Vagina (tissue), 2 donors: ENCODE data around the gene CD177. TPM values are rescaled to one million over a fixed set of nuclear protein-coding genes. Genes with fewer than 3 reads are reported as not detected.
"Not testable (repeated sequence)": the region's sequence is repeated elsewhere in the genome, so short reads cannot be mapped to it uniquely, and the experiment has no call there.

Experiments
- DNase-seq, 2 donors: peaks; one replicate each; pipeline ENCODE4 v3.0.0-alpha.2; 2017; ENCODE audit errors: extremely low spot score in 2 of 2
- H3K27ac ChIP-seq: fragments of 200-600 bp; sonication (generic); one replicate; pipeline ENCODE4 v1.5.1; 2019
- H3K27me3 ChIP-seq: fragments of 200-600 bp; sonication (generic); one replicate; pipeline ENCODE4 v1.5.1; 2019
- H3K36me3 ChIP-seq, 2 donors: fragments of 200-600 bp; sonication (generic); one replicate each; pipeline ENCODE4 v1.5.1; 2017 to 2019
- H3K4me1 ChIP-seq: fragments of 200-600 bp; sonication (generic); one replicate; pipeline ENCODE4 v1.5.1; 2019
- H3K4me3 ChIP-seq, 2 donors: fragments of 200-600 bp; sonication (generic); 1 replicate in 1 of 2; 2 replicates in 1 of 2; pipeline ENCODE4 v1.5.1; 2016 to 2019
- H3K9me3 ChIP-seq: fragments of 200-600 bp; sonication (generic); one replicate; pipeline ENCODE4 v1.5.1; 2019
- CTCF ChIP-seq, 3 experiments: fragments of 450-650 bp in 2 of 3; fragments of 200-600 bp in 1 of 3; sonication (generic) in 1 of 3; IDR thresholded peaks; one replicate each; pipeline ENCODE4 v1.5.1; 2017 to 2019; ENCODE audit warnings: antibody characterized with exemption in 3 of 3, mild to moderate bottlenecking in 2 of 3, moderate library complexity in 2 of 3
- POLR2A ChIP-seq, 2 donors: fragments of 450-650 bp; IDR thresholded peaks; one replicate each; pipeline ENCODE4 v1.6.1; 2017; ENCODE audit warnings: antibody characterized with exemption in 2 of 2, mild to moderate bottlenecking in 2 of 2, moderate library complexity in 2 of 2
- POLR2AphosphoS5 ChIP-seq, 2 donors: sonication (generic); formaldehyde crosslinking; IDR thresholded peaks; one replicate each; pipeline ENCODE4 v1.9.0; 2017; ENCODE audit warnings: antibody characterized with exemption in 2 of 2, mild to moderate bottlenecking in 2 of 2, low read depth in 1 of 2; ENCODE audit not compliant: insufficient read depth in 1 of 2
- intact Hi-C: fragments of 100-400 bp; cut with DNase I; formaldehyde crosslinking; loops from one replicate; pipeline ENCODE4 v1.15.1; 2023
- total RNA-seq: library from RNA; depleted of rRNA; stranded (reverse); fragments of >200 nt; gene quantifications from one replicate; pipeline ENCODE4 v1.2.3, GENCODE V29; 2016

The CD177 gene
- total RNA-seq, 1 donor from 2014 or later, result not detected

- TF ChIP-seq POLR2A (IDR thresholded peaks at IDR 0.05) (no peak), CTCF (IDR thresholded peaks at IDR 0.05) (no peak), POLR2AphosphoS5 (IDR thresholded peaks at IDR 0.05; ENCODE audit: insufficient read depth in 1 of 2, low read depth in 1 of 2) (no peak)
- H3K27me3 ChIP-seq, result no peaks in the 10 kb centered on the region
- H3K27ac ChIP-seq, result no peak overlapping the region
- no peaks in the 10 kb centered on the region for H3K9me3 ChIP-seq
- H3K36me3 ChIP-seq, result no peaks in the 10 kb centered on the region
- intact Hi-C loops, result no loop called here
- no peak overlapping the region for H3K4me3 ChIP-seq
- no peak for DNase-seq
- no peaks in the 10 kb centered on the region for H3K4me1 ChIP-seq
Observed at GRCh38 chr19:43329989-43330388, 23.5 kb upstream of the CD177 start.

GRCh38 chr19:43330726-43331434, 22.6 kb upstream of the CD177 start:
- H3K27ac ChIP-seq, result no peak overlapping the region
- H3K9me3 ChIP-seq, result no peaks in the 10 kb centered on the region
- intact Hi-C loops, result no loop called here
- H3K27me3 ChIP-seq, result no peaks in the 10 kb centered on the region
- H3K4me1 ChIP-seq, result no peaks in the 10 kb centered on the region
- no peak overlapping the region for H3K4me3 ChIP-seq
- no peak for DNase-seq
- TF ChIP-seq CTCF (IDR thresholded peaks at IDR 0.05), result no peak
- H3K36me3 ChIP-seq, result no peaks in the 10 kb centered on the region

GRCh38 chr19:43331435-43332010, 22.0 kb upstream of the CD177 start:
- no peak overlapping the region for H3K4me3 ChIP-seq
- H3K27me3 ChIP-seq, result no peaks in the 10 kb centered on the region
- no peaks in the 10 kb centered on the region for H3K4me1 ChIP-seq
- no peak for DNase-seq
- no peaks in the 10 kb centered on the region for H3K36me3 ChIP-seq
- intact Hi-C loops, result no loop called here
- TF ChIP-seq POLR2AphosphoS5 (IDR thresholded peaks at IDR 0.05; ENCODE audit: insufficient read depth in 1 of 2, low read depth in 1 of 2) (no peak), CTCF (IDR thresholded peaks at IDR 0.05) (no peak), POLR2A (IDR thresholded peaks at IDR 0.05) (no peak)
- H3K27ac ChIP-seq, result no peak overlapping the region
- no peaks in the 10 kb centered on the region for H3K9me3 ChIP-seq

- H3K27me3 ChIP-seq, result no peaks in the 10 kb centered on the region
- no peak for DNase-seq
- TF ChIP-seq CTCF (IDR thresholded peaks at IDR 0.05) (no peak), POLR2A (IDR thresholded peaks at IDR 0.05) (no peak), POLR2AphosphoS5 (IDR thresholded peaks at IDR 0.05; ENCODE audit: insufficient read depth in 1 of 2, low read depth in 1 of 2) (no peak)
- intact Hi-C loops, result no loop called here
- no peaks in the 10 kb centered on the region for H3K9me3 ChIP-seq
- no peak overlapping the region for H3K27ac ChIP-seq
- H3K36me3 ChIP-seq, result no peaks in the 10 kb centered on the region
- no peak overlapping the region for H3K4me3 ChIP-seq
- H3K4me1 ChIP-seq, result no peaks in the 10 kb centered on the region
Observed at GRCh38 chr19:43332058-43332922, 21.2 kb upstream of the CD177 start.

- not testable (repeated sequence) for DNase-seq, H3K36me3 ChIP-seq, H3K4me3 ChIP-seq
Observed at GRCh38 chr19:43336508-43336907, 17.0 kb upstream of the CD177 start.

More at GRCh38 chr19:43336508-43336907, 17.0 kb upstream of the CD177 start:
- H3K9me3 ChIP-seq, H3K27ac ChIP-seq, H3K4me1 ChIP-seq, H3K27me3 ChIP-seq, intact Hi-C loops: not testable (repeated sequence)
